GM21619 (cell line): ENCODE results near the gene HOXD13.

Experiments used
- ATAC-seq: cut with Tn5 transposase; IDR thresholded peaks from one replicate; pipeline ENCODE4 v1.9.1; 2021; ENCODE audit not compliant: unreplicated experiment

The HOXD13 gene

GRCh38 chr2:176093145-176093897 lies 800 bp downstream of the HOXD13 start:
- no peak for ATAC-seq

- no peak for ATAC-seq
These were observed 1.4 kb downstream of the HOXD13 start for GRCh38 chr2:176093898-176094249.

- no peak for ATAC-seq
These were observed 1.8 kb downstream of the HOXD13 start for GRCh38 chr2:176094349-176094748.

- ATAC-seq = no peak
These were observed 2.9 kb downstream of the HOXD13 start for GRCh38 chr2:176095421-176095820.

- no peak for ATAC-seq
These were observed 3.9 kb downstream of the HOXD13 start for GRCh38 chr2:176096243-176096985.

- ATAC-seq = peak; percentile 90
These were observed 4.7 kb downstream of the HOXD13 start for GRCh38 chr2:176096986-176097819.

- no peak for ATAC-seq
These were observed 5.4 kb downstream of the HOXD13 start for GRCh38 chr2:176097820-176098365.

- ATAC-seq = no peak
These were observed 6.0 kb downstream of the HOXD13 start for GRCh38 chr2:176098366-176099158.

GRCh38 chr2:176099159-176099727 lies 6.7 kb downstream of the HOXD13 start:
- ATAC-seq = no peak

GRCh38 chr2:176099728-176100546 lies 7.4 kb downstream of the HOXD13 start, which contains the start of gene HOXD12:
Gene HOXD12, plus strand, starts transcription at chr2:176099795. Its CDS starts 7 bp downstream, at chr2:176099802.
- ATAC-seq = no peak

GRCh38 chr2:176100547-176101140 lies 8.1 kb downstream of the HOXD13 start:
- ATAC-seq = no peak

GRCh38 chr2:176101216-176101830 lies 8.8 kb downstream of the HOXD13 start:
- no peak for ATAC-seq

- ATAC-seq = no peak
These were observed 9.3 kb downstream of the HOXD13 start for GRCh38 chr2:176101842-176102241.

- ATAC-seq = no peak
These were observed 9.9 kb downstream of the HOXD13 start for GRCh38 chr2:176102309-176102866.

GRCh38 chr2:176103194-176103593 lies 10.7 kb downstream of the HOXD13 start:
- ATAC-seq = no peak

- ATAC-seq = no peak
These were observed 11.3 kb downstream of the HOXD13 start for GRCh38 chr2:176103742-176104315.

- ATAC-seq = no peak
These were observed 12.0 kb downstream of the HOXD13 start for GRCh38 chr2:176104316-176105077.
